SK-N-SH (cell line): Measurements from ENCODE around the gene ZNF3.

Experiments
- EZH2phosphoT487 ChIP-seq: fragments of 200-600 bp; sonication (generic); IDR thresholded peaks from 2 replicates; pipeline ENCODE4 v1.6.1; 2017; ENCODE audit warnings: low read depth, mixed run types, mild to moderate bottlenecking, antibody characterized with exemption, moderate library complexity, borderline replicate concordance
- FOXJ3 ChIP-seq: sonication (generic); formaldehyde crosslinking; IDR thresholded peaks from 2 replicates; pipeline ENCODE4 v1.5.1; 2020; ENCODE audit warnings: mild to moderate bottlenecking, missing genetic modification reagents
- MXI1 ChIP-seq: IDR thresholded peaks from 2 replicates; pipeline ENCODE4 v1.6.1; 2012; ENCODE audit warnings: mild to moderate bottlenecking, low read depth, low read length, improper control_type of control experiment
- REST ChIP-seq: IDR thresholded peaks from 2 replicates; pipeline ENCODE4 v1.6.1; 2012; ENCODE audit warnings: mild to moderate bottlenecking, low read depth, low read length, moderate library complexity
- SIN3A ChIP-seq: IDR thresholded peaks from 2 replicates; pipeline ENCODE4 v1.6.1; 2012; ENCODE audit warnings: low read depth, mild to moderate bottlenecking, low read length, moderate library complexity, borderline replicate concordance
- TCF12 ChIP-seq: IDR thresholded peaks from 2 replicates; pipeline ENCODE4 v1.4.0; 2012
- USF1 ChIP-seq: IDR thresholded peaks from 2 replicates; pipeline ENCODE4 v1.4.0; 2012; ENCODE audit warnings: low read depth, borderline replicate concordance
- ZBTB33 ChIP-seq: IDR thresholded peaks from 2 replicates; pipeline ENCODE4 v1.4.0; 2012; ENCODE audit warnings: low read depth, borderline replicate concordance
- TF ChIP-seq, protein P1 (sequence below): fragments of 200-600 bp; sonication (generic); IDR thresholded peaks from 2 replicates; pipeline ENCODE4 v1.6.1; 2017; ENCODE audit warnings: antibody characterized with exemption, mild to moderate bottlenecking, moderate library complexity

- TF ChIP-seq, protein P1, sequence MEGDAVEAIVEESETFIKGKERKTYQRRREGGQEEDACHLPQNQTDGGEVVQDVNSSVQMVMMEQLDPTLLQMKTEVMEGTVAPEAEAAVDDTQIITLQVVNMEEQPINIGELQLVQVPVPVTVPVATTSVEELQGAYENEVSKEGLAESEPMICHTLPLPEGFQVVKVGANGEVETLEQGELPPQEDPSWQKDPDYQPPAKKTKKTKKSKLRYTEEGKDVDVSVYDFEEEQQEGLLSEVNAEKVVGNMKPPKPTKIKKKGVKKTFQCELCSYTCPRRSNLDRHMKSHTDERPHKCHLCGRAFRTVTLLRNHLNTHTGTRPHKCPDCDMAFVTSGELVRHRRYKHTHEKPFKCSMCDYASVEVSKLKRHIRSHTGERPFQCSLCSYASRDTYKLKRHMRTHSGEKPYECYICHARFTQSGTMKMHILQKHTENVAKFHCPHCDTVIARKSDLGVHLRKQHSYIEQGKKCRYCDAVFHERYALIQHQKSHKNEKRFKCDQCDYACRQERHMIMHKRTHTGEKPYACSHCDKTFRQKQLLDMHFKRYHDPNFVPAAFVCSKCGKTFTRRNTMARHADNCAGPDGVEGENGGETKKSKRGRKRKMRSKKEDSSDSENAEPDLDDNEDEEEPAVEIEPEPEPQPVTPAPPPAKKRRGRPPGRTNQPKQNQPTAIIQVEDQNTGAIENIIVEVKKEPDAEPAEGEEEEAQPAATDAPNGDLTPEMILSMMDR: no peak
- TF ChIP-seq SIN3A (no peak), EZH2phosphoT487 (no peak), ZBTB33 (no peak), MXI1 (no peak), REST (no peak), TCF12 (no peak), FOXJ3 (CRISPR knock-in tag) (no peak), USF1 (no peak)
These were observed 51.9 kb downstream of the ZNF3 start for GRCh38 chr7:100029596-100029995.
